ENCODE measurements around the gene IQCH.
A peak's percentile ranks its signal among the peaks of the same experiment; 100 is the strongest.

IQCH gene

GRCh38 chr15:67254238-67255175, at the start of gene IQCH, which contains the start of gene AAGAB:
TSS of gene IQCH (plus strand) at chr15:67254786. CDS start at chr15:67254897, 111 bp downstream.
TSS of gene AAGAB (minus strand) at chr15:67254661. CDS start at chr15:67254631, 30 bp downstream.
- peak; percentile 94 for DNase-seq (ENCODE audit: low read depth)

GRCh38 chr15:67207555-67208207, 46.9 kb upstream of the IQCH start:
- no peak for DNase-seq (ENCODE audit: low read depth)

- DNase-seq (ENCODE audit: low read depth): no peak
These were observed 46.2 kb upstream of the IQCH start for GRCh38 chr15:67208396-67208795.

GRCh38 chr15:67210555-67211168, 43.9 kb upstream of the IQCH start:
- no peak for DNase-seq (ENCODE audit: low read depth)

DNA sequence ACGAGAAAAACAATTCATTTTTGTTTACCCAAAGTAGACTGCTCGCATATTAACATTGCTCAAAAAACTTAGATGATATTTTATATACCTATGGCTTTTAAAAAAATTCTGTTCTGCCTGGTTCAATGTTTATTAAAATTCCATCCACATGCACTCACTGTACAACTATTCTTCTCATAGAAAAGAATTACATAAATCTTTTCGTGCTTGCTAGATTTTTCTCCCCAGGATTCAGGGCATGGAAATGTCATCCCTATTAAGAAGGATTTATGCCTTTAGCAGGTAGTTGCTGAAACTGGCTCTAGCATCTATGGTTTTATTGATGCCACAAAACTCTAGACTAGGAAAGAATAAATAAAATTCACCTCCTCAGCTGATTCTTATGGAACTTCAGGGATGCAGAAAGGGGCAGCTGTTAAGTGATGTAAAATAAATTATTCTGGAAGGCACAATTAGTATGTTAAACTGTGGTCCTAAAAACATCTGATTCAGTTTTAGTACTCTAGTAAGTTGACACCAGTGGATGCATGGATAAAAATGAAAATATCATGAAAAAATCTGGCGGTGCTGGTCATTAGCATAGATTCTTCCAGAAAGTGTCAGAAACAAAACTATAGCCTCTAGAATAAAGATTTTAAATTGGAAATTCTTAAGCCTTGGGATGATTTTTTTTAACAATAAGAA, 41.8 kb upstream of the IQCH start:
- DNase-seq (ENCODE audit: low read depth): no peak

DNA sequence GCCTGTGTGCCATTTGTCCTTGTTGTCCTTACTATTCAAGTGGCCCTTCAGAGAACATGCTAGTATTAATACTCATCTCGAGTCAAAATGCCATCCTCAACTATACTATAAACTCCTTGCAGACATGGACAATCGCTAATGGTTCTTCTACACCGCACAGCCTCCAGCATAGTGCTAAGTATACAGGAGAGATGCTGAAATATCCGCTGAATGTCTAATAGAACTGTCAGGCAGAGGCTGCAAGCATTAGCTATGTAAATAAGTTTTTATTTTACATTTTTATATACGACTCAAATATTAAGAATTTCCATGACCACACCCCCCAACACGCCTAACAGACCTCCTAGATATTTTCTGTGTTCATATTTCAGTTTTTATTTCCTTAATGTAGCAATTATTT, 39.5 kb upstream of the IQCH start:
- no peak for DNase-seq (ENCODE audit: low read depth)

GRCh38 chr15:67216859-67217258, 37.7 kb upstream of the IQCH start:
- no peak for DNase-seq (ENCODE audit: low read depth)

GRCh38 chr15:67218428-67218827, 36.2 kb upstream of the IQCH start:
- no peak for DNase-seq (ENCODE audit: low read depth)

- DNase-seq (ENCODE audit: low read depth): no peak
These were observed 35.3 kb upstream of the IQCH start for GRCh38 chr15:67219288-67219687.

DNA sequence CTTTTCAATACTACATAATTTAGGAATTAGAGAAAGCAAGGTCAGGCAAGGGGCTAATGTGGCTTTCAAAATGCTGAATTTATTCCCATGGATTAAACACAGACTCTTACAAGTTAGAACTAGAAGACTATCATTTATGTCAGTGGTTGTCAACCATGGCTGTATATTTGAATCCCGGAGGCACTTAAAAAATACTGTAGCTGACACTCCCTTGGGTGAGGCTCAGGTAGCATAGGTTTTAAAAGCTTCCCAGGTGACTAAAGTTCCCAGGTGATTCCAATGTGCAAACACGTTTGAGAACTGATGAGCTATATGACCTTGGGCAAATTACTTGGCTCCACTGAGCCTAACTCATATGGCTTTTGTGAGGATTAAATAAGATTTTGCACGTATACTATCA, 29.7 kb upstream of the IQCH start:
- no peak for DNase-seq (ENCODE audit: low read depth)

DNA sequence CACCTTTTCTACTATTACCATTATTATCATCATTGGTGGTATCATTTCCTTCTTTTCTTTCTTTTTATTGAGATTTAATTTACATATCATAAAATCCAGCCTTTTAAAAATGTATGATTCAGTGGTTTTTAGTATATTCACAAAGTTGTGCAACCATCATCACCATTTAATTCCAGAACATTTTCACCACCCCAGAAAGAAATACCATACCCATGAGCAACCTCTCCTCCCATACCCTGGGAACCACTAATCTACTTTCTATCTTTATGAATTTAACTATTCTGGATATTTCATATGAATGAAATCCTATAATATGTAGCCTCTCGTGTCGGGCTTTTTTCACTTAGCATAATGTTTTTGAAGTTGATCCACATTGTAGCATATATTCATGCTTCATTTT, 29.2 kb upstream of the IQCH start:
- DNase-seq (ENCODE audit: low read depth): no peak

- DNase-seq (ENCODE audit: low read depth): no peak
These were observed 27.2 kb upstream of the IQCH start for GRCh38 chr15:67227431-67227830.

- DNase-seq (ENCODE audit: low read depth): no peak
These were observed 26.7 kb upstream of the IQCH start for GRCh38 chr15:67227846-67228245.

DNA sequence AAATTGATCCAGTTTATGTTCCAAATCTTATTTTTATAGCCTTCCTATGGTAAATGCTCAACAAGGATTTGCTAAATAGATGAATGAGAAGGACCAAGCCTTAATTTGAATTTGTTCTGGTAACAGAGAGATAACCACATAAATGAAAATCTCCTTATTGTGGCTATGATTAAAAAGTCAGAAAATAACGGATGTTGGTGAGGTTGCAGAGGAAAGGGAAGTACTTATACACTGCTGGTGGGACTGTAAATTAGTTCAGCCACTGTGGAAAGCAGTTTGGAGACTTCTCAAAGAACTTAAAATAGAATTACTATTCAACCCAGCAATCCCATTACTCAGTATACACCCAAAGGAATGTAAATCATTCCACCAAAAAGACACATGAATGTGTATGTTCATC, 26.3 kb upstream of the IQCH start:
- DNase-seq (ENCODE audit: low read depth): no peak

- no peak for DNase-seq (ENCODE audit: low read depth)
These were observed 24.1 kb upstream of the IQCH start for GRCh38 chr15:67230504-67230903.

GRCh38 chr15:67232591-67232990, 22.0 kb upstream of the IQCH start:
- DNase-seq (ENCODE audit: low read depth): no peak

DNA sequence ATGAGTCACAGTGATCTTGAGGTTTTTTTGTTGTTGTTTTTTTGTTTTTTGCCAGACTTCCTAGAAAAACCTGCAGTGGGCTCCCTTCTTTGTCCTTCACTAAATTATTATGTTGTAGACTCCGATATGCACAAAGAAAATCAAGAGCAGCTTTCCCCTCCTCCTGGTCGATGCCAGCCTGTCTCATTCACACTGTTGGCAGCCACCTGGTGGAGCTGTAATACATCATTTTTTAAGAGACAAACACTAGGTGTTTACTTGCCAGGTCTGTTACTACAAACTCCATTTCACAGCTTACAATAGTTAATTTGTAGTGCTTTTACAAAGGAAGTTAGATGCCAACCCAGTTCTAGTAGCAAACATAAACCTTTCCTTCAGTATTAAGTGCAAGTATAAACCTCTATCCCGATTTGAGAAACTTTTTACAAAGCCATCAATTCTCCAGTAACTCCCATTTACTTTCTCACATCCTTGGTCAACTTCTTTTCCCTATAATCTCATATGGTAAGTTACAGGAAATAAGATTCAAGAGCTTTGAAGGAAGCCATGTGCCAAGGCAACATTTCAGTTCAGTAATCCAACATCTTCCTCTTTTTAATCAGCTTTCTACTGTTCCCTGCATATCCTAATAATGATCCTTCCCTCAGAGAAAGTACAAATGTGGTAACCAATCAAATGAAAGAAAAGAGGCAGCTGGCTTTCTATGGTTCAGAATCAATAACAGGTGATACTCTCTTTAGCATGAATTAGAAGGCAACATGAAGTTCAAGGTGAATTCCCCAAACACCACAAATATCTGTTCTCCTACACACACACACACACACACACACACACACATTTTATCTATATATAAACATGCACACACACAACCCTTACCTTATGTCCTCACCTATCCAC, 14.1 kb upstream of the IQCH start:
- no peak for DNase-seq (ENCODE audit: low read depth)

- no peak for DNase-seq (ENCODE audit: low read depth)
These were observed 13.3 kb upstream of the IQCH start for GRCh38 chr15:67241132-67241855.

- DNase-seq (ENCODE audit: low read depth): no peak
These were observed 11.9 kb upstream of the IQCH start for GRCh38 chr15:67242708-67243111.

DNA sequence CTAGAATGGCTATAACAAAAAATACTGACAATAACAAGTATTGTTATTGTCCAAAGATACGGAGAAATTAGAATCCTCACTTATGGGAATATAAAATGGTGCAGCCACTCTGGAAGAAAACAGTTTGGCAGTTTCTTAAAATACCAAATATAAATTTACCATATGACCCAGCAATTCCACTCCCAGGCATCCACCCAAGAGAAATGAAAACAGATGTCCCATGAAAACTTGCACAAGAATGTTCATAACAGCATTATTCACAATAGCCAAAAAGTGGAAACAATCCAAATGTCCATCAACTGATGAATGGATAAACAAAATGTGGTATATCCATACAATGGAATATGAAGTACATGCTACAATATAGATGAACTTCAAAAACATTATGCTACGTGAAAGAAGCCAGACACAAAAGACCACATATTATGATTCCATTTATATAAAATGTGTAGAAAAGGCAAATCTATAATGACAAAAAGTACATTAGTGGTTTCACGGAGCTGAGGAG, 9.6 kb upstream of the IQCH start:
- DNase-seq (ENCODE audit: low read depth): no peak
